ENCODE measurements around the gene PKIB.

Gene PKIB

DNA sequence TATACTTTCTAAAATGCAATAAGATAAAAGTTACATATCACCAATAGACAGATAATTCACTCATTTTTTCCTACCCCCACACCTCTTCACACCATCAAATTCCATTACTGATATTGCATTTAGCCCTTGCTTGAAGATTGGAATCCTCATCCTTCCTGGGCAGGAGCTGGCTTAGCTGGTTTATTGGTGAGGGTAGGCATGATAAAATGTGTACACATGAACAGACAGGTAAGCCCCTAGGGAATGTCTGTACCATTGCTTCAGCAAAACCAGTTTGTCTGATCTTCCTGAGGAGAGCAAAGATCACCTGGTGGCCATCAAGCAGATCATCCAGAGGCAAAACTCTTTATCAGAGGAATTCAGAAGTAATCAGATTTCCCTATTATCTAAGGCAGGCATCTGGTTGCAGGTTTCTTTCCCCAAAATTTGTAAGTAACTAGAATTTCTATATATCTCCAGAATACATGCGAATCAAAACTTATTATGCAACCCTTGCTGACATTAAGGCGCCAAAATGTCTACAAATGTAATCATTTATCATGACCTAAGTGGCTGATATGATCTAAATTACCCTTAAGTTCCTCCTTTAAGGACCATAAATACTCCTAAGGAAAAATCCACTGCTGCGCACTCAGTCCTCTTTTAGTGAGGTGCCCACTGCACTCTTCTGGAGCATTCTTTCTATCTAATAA is 162.7 kb downstream of the PKIB start:
- no peak for TF ChIP-seq POLR2A (IDR thresholded peaks at IDR 0.05; ENCODE audit: low read length)
- no peak for TF ChIP-seq GATA1 (IDR thresholded peaks at IDR 0.05; ENCODE audit: low read depth, low read length)
- no peak for DNase-seq

All from erythroblast (primary cell).